GM18861 (cell line): ENCODE results near the gene FREM1.
"Not testable (repeated sequence)": the region's sequence is repeated elsewhere in the genome, so short reads cannot be mapped to it uniquely, and the experiment has no call there.

Source experiments
- ATAC-seq: cut with Tn5 transposase; IDR thresholded peaks from one replicate; pipeline ENCODE4 v1.9.1; 2021; ENCODE audit not compliant: unreplicated experiment

FREM1 gene

GRCh38 chr9:14909961-14910805 is at the start of gene FREM1:
Gene FREM1 (minus strand): TSS chr9:14910428. CDS start chr9:14868977, 41,451 bp downstream.
- ATAC-seq: no peak

GRCh38 chr9:14958989-14959388 is 48.8 kb upstream of the FREM1 start:
- ATAC-seq: no peak

GRCh38 chr9:14957109-14957508 is 46.9 kb upstream of the FREM1 start:
- ATAC-seq: no peak

- ATAC-seq: no peak
Observed at GRCh38 chr9:14956208-14956607, 46.0 kb upstream of the FREM1 start.

GRCh38 chr9:14945351-14945750 is 35.1 kb upstream of the FREM1 start:
- ATAC-seq: no peak

GRCh38 chr9:14941501-14942405 is 31.5 kb upstream of the FREM1 start:
- no peak for ATAC-seq

- ATAC-seq: no peak
Observed at GRCh38 chr9:14939378-14939777, 29.1 kb upstream of the FREM1 start.

GRCh38 chr9:14937216-14937615 is 27.0 kb upstream of the FREM1 start:
- ATAC-seq: no peak

GRCh38 chr9:14936491-14936890 is 26.3 kb upstream of the FREM1 start:
- no peak for ATAC-seq

- ATAC-seq: no peak
Observed at GRCh38 chr9:14935964-14936363, 25.7 kb upstream of the FREM1 start.

GRCh38 chr9:14935106-14935751 is 25.0 kb upstream of the FREM1 start:
- no peak for ATAC-seq

- ATAC-seq: no peak
Observed at GRCh38 chr9:14932641-14933040, 22.4 kb upstream of the FREM1 start.

- ATAC-seq: no peak
Observed at GRCh38 chr9:14932231-14932630, 22.0 kb upstream of the FREM1 start.

- ATAC-seq: no peak
Observed at GRCh38 chr9:14926941-14927624, 16.9 kb upstream of the FREM1 start.

GRCh38 chr9:14924230-14925219 is 14.3 kb upstream of the FREM1 start:
- ATAC-seq: no peak

- no peak for ATAC-seq
Observed at GRCh38 chr9:14923701-14924100, 13.5 kb upstream of the FREM1 start.

GRCh38 chr9:14920805-14921204 is 10.6 kb upstream of the FREM1 start:
- ATAC-seq: not testable (repeated sequence)

GRCh38 chr9:14913366-14913765 is 3.1 kb upstream of the FREM1 start:
- ATAC-seq: no peak

GRCh38 chr9:14912859-14913258 is 2.6 kb upstream of the FREM1 start:
- ATAC-seq: no peak

- no peak for ATAC-seq
Observed at GRCh38 chr9:14911046-14911445, 818 bp upstream of the FREM1 start.
